ENCODE results near the gene MAP4K3.

Gene MAP4K3

GRCh38 chr2:39451954-39452353, 14.9 kb upstream of the MAP4K3 start:
- Histone ChIP-seq H3K79me1 (ENCODE audit: low read length) (no peaks in the 10 kb centered on the region), H3K4me2 (ENCODE audit: low read length) (no peak overlapping the region), H3K23ac (ENCODE audit: low read length) (no peak overlapping the region), H2BK5ac (ENCODE audit: low read length) (no peak overlapping the region), H3K56ac (ENCODE audit: low read length) (no peak overlapping the region), H3K4me3 (ENCODE audit: low read length) (no peak overlapping the region), H3K4ac (ENCODE audit: low read depth, low read length) (no peak overlapping the region), H3K9ac (ENCODE audit: low read length) (no peak overlapping the region), H4K8ac (ENCODE audit: low read depth, low read length) (no peak overlapping the region), H3K27me3 (ENCODE audit: insufficient read depth, low read length, poor library complexity) (no peaks in the 10 kb centered on the region), H3K4me1 (ENCODE audit: control insufficient read depth, low read depth, low read length) (no peaks in the 10 kb centered on the region), H4K5ac (ENCODE audit: low read length) (no peak overlapping the region), H2BK120ac (ENCODE audit: low read depth, low read length) (no peak overlapping the region), H3K79me2 (ENCODE audit: control insufficient read depth, insufficient read depth, low read length) (no peaks in the 10 kb centered on the region), H3K36me3 (ENCODE audit: control insufficient read depth, insufficient read depth, low read length) (no peaks in the 10 kb centered on the region), H3K27ac (ENCODE audit: low read depth, low read length) (no peak overlapping the region), H2AK5ac (ENCODE audit: low read length) (no peak overlapping the region), H3K18ac (ENCODE audit: low read length) (no peak overlapping the region), H2BK15ac (replicated peaks; ENCODE audit: low read depth) (no peak overlapping the region)
- DNase-seq = no peak

GRCh38 chr2:39448169-39448502, 11.1 kb upstream of the MAP4K3 start:
- Histone ChIP-seq H4K8ac (ENCODE audit: low read depth, low read length) (no peak overlapping the region), H2AK5ac (ENCODE audit: low read length) (no peak overlapping the region), H3K27ac (ENCODE audit: low read depth, low read length) (no peak overlapping the region), H3K27me3 (ENCODE audit: insufficient read depth, low read length, poor library complexity) (no peaks in the 10 kb centered on the region), H3K36me3 (ENCODE audit: control insufficient read depth, insufficient read depth, low read length) (no peaks in the 10 kb centered on the region), H3K9ac (ENCODE audit: low read length) (no peak overlapping the region), H3K79me2 (ENCODE audit: control insufficient read depth, insufficient read depth, low read length) (no peaks in the 10 kb centered on the region), H3K56ac (ENCODE audit: low read length) (no peak overlapping the region), H3K4me3 (ENCODE audit: low read length) (no peak overlapping the region), H2BK15ac (replicated peaks; ENCODE audit: low read depth) (no peak overlapping the region), H3K18ac (ENCODE audit: low read length) (no peak overlapping the region), H4K5ac (ENCODE audit: low read length) (no peak overlapping the region), H3K4ac (ENCODE audit: low read depth, low read length) (no peak overlapping the region), H3K23ac (ENCODE audit: low read length) (no peak overlapping the region), H3K4me2 (ENCODE audit: low read length) (no peak overlapping the region), H3K4me1 (ENCODE audit: control insufficient read depth, low read depth, low read length) (no peaks in the 10 kb centered on the region), H2BK5ac (ENCODE audit: low read length) (no peak overlapping the region), H3K79me1 (ENCODE audit: low read length) (no peaks in the 10 kb centered on the region), H2BK120ac (ENCODE audit: low read depth, low read length) (no peak overlapping the region)
- WGBS (ENCODE audit: extremely low coverage, insufficient coverage, low lambda C conversion rate) = no CpG with 5 or more reads among the region's 3 CpGs
- DNase-seq = no peak

DNA sequence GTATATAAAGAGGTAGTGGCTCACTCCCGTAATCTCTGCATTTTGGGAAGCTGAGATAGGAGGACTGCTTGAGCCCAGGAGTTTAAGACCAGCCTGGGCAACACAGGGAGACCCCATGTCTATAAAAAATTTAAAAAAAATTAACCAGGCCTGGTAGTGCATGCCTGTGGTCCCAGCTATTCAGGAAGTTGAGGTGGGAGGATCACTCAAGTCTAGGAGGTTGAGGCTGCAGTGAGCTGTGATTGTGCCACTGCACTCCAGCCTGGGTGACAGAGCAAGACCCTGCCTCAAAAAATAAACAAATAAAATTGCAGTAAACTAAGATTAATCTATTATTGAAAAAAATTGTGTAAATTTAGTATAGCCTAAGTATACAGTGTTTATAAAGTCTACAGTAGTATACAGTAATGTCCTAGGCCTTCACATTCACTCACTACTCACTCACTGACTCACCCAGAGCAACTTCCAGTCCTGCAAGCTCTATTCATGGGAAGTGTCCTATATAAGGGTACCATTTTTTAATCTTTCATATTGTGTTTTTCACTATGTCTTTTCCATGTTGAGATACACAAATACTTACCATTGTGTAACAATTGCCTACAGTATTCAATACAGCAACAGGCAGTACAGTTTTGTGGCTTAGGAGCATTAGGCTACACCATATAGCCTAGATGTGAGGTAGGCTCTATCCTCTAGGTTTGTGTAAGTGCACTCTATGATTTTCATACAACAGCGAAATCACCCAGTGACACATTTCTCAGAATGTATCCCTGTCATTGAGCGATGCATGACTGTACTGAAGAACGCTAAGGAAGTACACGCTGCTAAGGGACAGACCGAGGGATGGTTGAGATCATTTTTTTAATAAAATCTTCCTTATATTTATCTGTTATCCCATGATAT, 10.4 kb upstream of the MAP4K3 start:
- DNase-seq = no peak
- Histone ChIP-seq H3K27me3 (ENCODE audit: insufficient read depth, low read length, poor library complexity) (no peaks in the 10 kb centered on the region), H2BK15ac (replicated peaks; ENCODE audit: low read depth) (no peak overlapping the region), H2AK5ac (ENCODE audit: low read length) (no peak overlapping the region), H3K79me1 (ENCODE audit: low read length) (no peaks in the 10 kb centered on the region), H3K23ac (ENCODE audit: low read length) (no peak overlapping the region), H3K4me2 (ENCODE audit: low read length) (no peak overlapping the region), H2BK5ac (ENCODE audit: low read length) (no peak overlapping the region), H3K18ac (ENCODE audit: low read length) (no peak overlapping the region), H3K4me1 (ENCODE audit: control insufficient read depth, low read depth, low read length) (no peaks in the 10 kb centered on the region), H3K27ac (ENCODE audit: low read depth, low read length) (no peak overlapping the region), H3K4me3 (ENCODE audit: low read length) (no peak overlapping the region), H3K79me2 (ENCODE audit: control insufficient read depth, insufficient read depth, low read length) (no peaks in the 10 kb centered on the region), H3K36me3 (ENCODE audit: control insufficient read depth, insufficient read depth, low read length) (no peaks in the 10 kb centered on the region), H3K56ac (ENCODE audit: low read length) (no peak overlapping the region), H4K8ac (ENCODE audit: low read depth, low read length) (no peak overlapping the region), H4K5ac (ENCODE audit: low read length) (no peak overlapping the region), H3K9ac (ENCODE audit: low read length) (no peak overlapping the region), H2BK120ac (ENCODE audit: low read depth, low read length) (no peak overlapping the region), H3K4ac (ENCODE audit: low read depth, low read length) (no peak overlapping the region)
- no CpG with 5 or more reads among the region's 6 CpGs for WGBS (ENCODE audit: extremely low coverage, insufficient coverage, low lambda C conversion rate)

DNA sequence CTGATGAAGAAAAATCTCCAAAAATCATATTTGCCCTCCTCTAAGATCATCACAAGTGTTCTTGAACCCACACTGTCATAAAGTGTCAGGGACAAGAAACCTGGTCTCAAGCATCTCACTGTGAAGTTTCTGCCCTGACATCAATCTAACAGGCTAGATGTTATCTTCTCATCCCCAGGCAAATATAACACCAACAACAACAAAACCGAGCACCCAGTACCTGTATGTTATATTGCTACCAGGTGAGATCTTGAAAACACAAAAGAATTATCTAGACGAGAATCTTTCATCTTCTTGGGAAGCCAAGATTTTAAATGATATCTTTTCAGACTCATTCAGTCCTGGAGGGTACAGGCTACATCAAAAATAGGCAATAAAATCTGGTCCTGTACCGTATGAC, 8.8 kb upstream of the MAP4K3 start:
- Histone ChIP-seq H3K27me3 (ENCODE audit: insufficient read depth, low read length, poor library complexity) (no peaks in the 10 kb centered on the region), H3K79me1 (ENCODE audit: low read length) (no peaks in the 10 kb centered on the region), H3K4ac (ENCODE audit: low read depth, low read length) (no peak overlapping the region), H4K5ac (ENCODE audit: low read length) (no peak overlapping the region), H3K9ac (ENCODE audit: low read length) (no peak overlapping the region), H3K56ac (ENCODE audit: low read length) (no peak overlapping the region), H2BK120ac (ENCODE audit: low read depth, low read length) (no peak overlapping the region), H2BK15ac (replicated peaks; ENCODE audit: low read depth) (no peak overlapping the region), H3K27ac (ENCODE audit: low read depth, low read length) (no peak overlapping the region), H3K4me1 (ENCODE audit: control insufficient read depth, low read depth, low read length) (no peaks in the 10 kb centered on the region), H3K23ac (ENCODE audit: low read length) (no peak overlapping the region), H2BK5ac (ENCODE audit: low read length) (no peak overlapping the region), H3K4me2 (ENCODE audit: low read length) (no peak overlapping the region), H3K36me3 (ENCODE audit: control insufficient read depth, insufficient read depth, low read length) (no peaks in the 10 kb centered on the region), H2AK5ac (ENCODE audit: low read length) (no peak overlapping the region), H4K8ac (ENCODE audit: low read depth, low read length) (no peak overlapping the region), H3K79me2 (ENCODE audit: control insufficient read depth, insufficient read depth, low read length) (no peaks in the 10 kb centered on the region), H3K18ac (ENCODE audit: low read length) (no peak overlapping the region), H3K4me3 (ENCODE audit: low read length) (no peak overlapping the region)
- no CpG with 5 or more reads among the region's 3 CpGs for WGBS (ENCODE audit: extremely low coverage, insufficient coverage, low lambda C conversion rate)
- no peak for DNase-seq

DNA sequence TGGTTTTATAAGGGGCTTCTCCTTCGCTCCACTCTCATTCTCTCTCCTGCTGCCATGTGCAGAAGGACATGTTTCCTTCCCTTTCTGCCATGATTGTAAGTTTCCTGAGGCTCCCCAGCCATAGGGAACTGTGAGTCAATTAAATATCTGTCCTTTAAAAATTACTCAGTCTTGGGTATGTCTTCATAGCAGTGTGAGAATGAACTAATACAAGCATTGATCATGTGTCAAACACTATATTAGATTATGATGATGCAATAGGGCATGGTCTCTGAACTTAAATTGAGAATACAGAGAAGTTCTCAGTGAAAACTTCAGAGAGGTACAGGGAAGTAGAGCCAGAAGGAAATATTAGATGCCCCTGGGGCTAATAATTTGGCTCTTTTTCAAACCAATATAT, 5.9 kb upstream of the MAP4K3 start:
- no peak overlapping the region for H4K5ac ChIP-seq (ENCODE audit: low read length)

More for the DNA sequence above, 5.9 kb upstream of the MAP4K3 start:
- H2BK120ac ChIP-seq (ENCODE audit: low read depth, low read length) = no peak overlapping the region
- no peak for DNase-seq
- H2BK5ac ChIP-seq (ENCODE audit: low read length) = no peak overlapping the region
- H3K4me1 ChIP-seq (ENCODE audit: control insufficient read depth, low read depth, low read length) = peaks cover 1% of the 10 kb centered on the region
- WGBS (ENCODE audit: extremely low coverage, insufficient coverage, low lambda C conversion rate) = no CpG with 5 or more reads among the region's 1 CpG
- no peak overlapping the region for H3K23ac ChIP-seq (ENCODE audit: low read length)
- no peaks in the 10 kb centered on the region for H3K79me2 ChIP-seq (ENCODE audit: control insufficient read depth, insufficient read depth, low read length)
- H3K56ac ChIP-seq (ENCODE audit: low read length) = no peak overlapping the region
- no peak overlapping the region for H3K4ac ChIP-seq (ENCODE audit: low read depth, low read length)
- no peak overlapping the region for H2AK5ac ChIP-seq (ENCODE audit: low read length)
- no peak overlapping the region for H3K4me2 ChIP-seq (ENCODE audit: low read length)
- H3K27ac ChIP-seq (ENCODE audit: low read depth, low read length) = no peak overlapping the region
- no peak overlapping the region for H3K4me3 ChIP-seq (ENCODE audit: low read length)
- H4K8ac ChIP-seq (ENCODE audit: low read depth, low read length) = no peak overlapping the region
- no peaks in the 10 kb centered on the region for H3K36me3 ChIP-seq (ENCODE audit: control insufficient read depth, insufficient read depth, low read length)
- no peak overlapping the region for H2BK15ac ChIP-seq (replicated peaks; ENCODE audit: low read depth)
- no peak overlapping the region for H3K9ac ChIP-seq (ENCODE audit: low read length)
- H3K79me1 ChIP-seq (ENCODE audit: low read length) = no peaks in the 10 kb centered on the region
- H3K18ac ChIP-seq (ENCODE audit: low read length) = no peak overlapping the region
- H3K27me3 ChIP-seq (ENCODE audit: insufficient read depth, low read length, poor library complexity) = no peaks in the 10 kb centered on the region
